Endodermal cell (in vitro differentiated cells): ENCODE measurements around the gene DCANP1. TPM values are rescaled to one million over a fixed set of nuclear protein-coding genes. Genes with fewer than 3 reads are reported as not detected.

Experiments used
- DNase-seq: peaks from one replicate; pipeline ENCODE4 v3.0.0-alpha.2; 2017
- H3K27ac ChIP-seq: 2 replicates; pipeline ENCODE4 v1.5.1; 2013; ENCODE audit warnings: mild to moderate bottlenecking, low read depth, low read length, moderate library complexity
- H3K27me3 ChIP-seq: 2 replicates; pipeline ENCODE4 v1.6.1; 2013; ENCODE audit warnings: mild to moderate bottlenecking, low read length, moderate library complexity; ENCODE audit not compliant: insufficient read depth, control insufficient read depth, poor library complexity, severe bottlenecking
- H3K36me3 ChIP-seq: 2 replicates; pipeline ENCODE4 v1.7.0; 2013; ENCODE audit warnings: mild to moderate bottlenecking, low read length, moderate library complexity; ENCODE audit not compliant: control insufficient read depth, insufficient read depth
- H3K4me1 ChIP-seq: one replicate; pipeline ENCODE4 v1.7.0; 2013; ENCODE audit warnings: low read length; ENCODE audit not compliant: control insufficient read depth, insufficient read depth
- H3K4me3 ChIP-seq: 2 replicates; pipeline ENCODE4 v1.5.1; 2013; ENCODE audit warnings: mild to moderate bottlenecking, low read length, moderate library complexity
- H3K9ac ChIP-seq: 2 replicates; pipeline ENCODE4 v1.6.1; 2013; ENCODE audit warnings: mild to moderate bottlenecking, low read length, moderate library complexity; ENCODE audit not compliant: poor library complexity, severe bottlenecking; ENCODE audit errors: extremely low read depth
- H3K9me3 ChIP-seq: 2 replicates; pipeline ENCODE4 v1.6.1; 2013; ENCODE audit warnings: mild to moderate bottlenecking, low read length, moderate library complexity; ENCODE audit not compliant: control insufficient read depth
- H3K27ac Mint-ChIP-seq: 2 replicates; pipeline ENCODE4 v1.8.0; 2020; ENCODE audit warnings: mixed read lengths
- H3K27me3 Mint-ChIP-seq: 2 replicates; pipeline ENCODE4 v1.8.0; 2021; ENCODE audit warnings: mild to moderate bottlenecking, mixed read lengths; ENCODE audit not compliant: insufficient read depth
- H3K36me3 Mint-ChIP-seq: 2 replicates; pipeline ENCODE4 v1.8.0; 2020; ENCODE audit warnings: low read depth, mixed read lengths
- H3K4me1 Mint-ChIP-seq: 2 replicates; pipeline ENCODE4 v1.8.0; 2020; ENCODE audit warnings: mixed read lengths
- H3K4me3 Mint-ChIP-seq: 2 replicates; pipeline ENCODE4 v1.8.0; 2020; ENCODE audit warnings: mild to moderate bottlenecking, moderate library complexity, mixed read lengths
- H3K9me3 Mint-ChIP-seq: 2 replicates; pipeline ENCODE4 v1.8.0; 2020; ENCODE audit warnings: mild to moderate bottlenecking, mixed read lengths
- CTCF ChIP-seq: fragments of 200-600 bp; sonication (generic); conservative IDR thresholded peaks from 2 replicates; pipeline ENCODE4 v1.5.0; 2021; ENCODE audit warnings: antibody characterized with exemption, mild to moderate bottlenecking
- WGBS, 2 experiments: methylation state at CpG; one replicate each; pipeline versions ENCODE4 v1.1.5 to v1.1.7; 2013; ENCODE audit warnings: missing lambda C conversion rate in 2 of 2, mixed read lengths in 1 of 2; ENCODE audit not compliant: insufficient coverage in 1 of 2, insufficient read length in 1 of 2; 5-methylcytosine and 5-hydroxymethylcytosine counted together
- total RNA-seq, 2 donors: library from RNA; stranded (reverse); fragmentation: NEBNext Ultra II Directional in 1 of 2; extraction: Animal tissue kit (Norgen Biotek cat#: 25700) in 1 of 2; gene quantifications; 2 replicates in 1 of 2; 3 replicates in 1 of 2; pipeline ENCODE4 v1.2.1, GENCODE V29; 2021

DCANP1 gene
- total RNA-seq, 2 donors from 2014 or later, result not detected

- 93 to 95% methylated on average over 3 of the region's 3 CpGs for WGBS, 2 experiments
- H3K27me3 Mint-ChIP-seq, result peaks cover 85% of the 10 kb centered on the region
- Histone ChIP-seq H3K9ac (no peak overlapping the region), H3K36me3 (no peaks in the 10 kb centered on the region), H3K27ac (no peak overlapping the region), H3K4me1 (no peaks in the 10 kb centered on the region), H3K9me3 (no peaks in the 10 kb centered on the region), H3K27me3 (peaks cover 56% of the 10 kb centered on the region), H3K4me3 (no peak overlapping the region)
- DNase-seq, result peak; percentile 13
- H3K27ac Mint-ChIP-seq, result no peak overlapping the region
- H3K4me1 Mint-ChIP-seq, result peaks cover 2% of the 10 kb centered on the region
- no peaks in the 10 kb centered on the region for H3K36me3 Mint-ChIP-seq
- H3K9me3 Mint-ChIP-seq, result no peaks in the 10 kb centered on the region
- no peak for TF ChIP-seq CTCF
- no peak overlapping the region for H3K4me3 Mint-ChIP-seq
Measured at GRCh38 chr5:135454946-135455345, 7.8 kb upstream of the DCANP1 start.

GRCh38 chr5:135453613-135454012 is 6.5 kb upstream of the DCANP1 start:
- Mint-ChIP-seq H3K4me1 (peaks cover 2% of the 10 kb centered on the region), H3K27me3 (peaks cover 83% of the 10 kb centered on the region), H3K36me3 (no peaks in the 10 kb centered on the region), H3K4me3 (no peak overlapping the region), H3K9me3 (no peaks in the 10 kb centered on the region), H3K27ac (no peak overlapping the region)
- TF ChIP-seq CTCF, result no peak
- no peaks in the 10 kb centered on the region for H3K9me3 ChIP-seq
- H3K9ac ChIP-seq, result no peak overlapping the region
- WGBS, 2 experiments, result 94 to 97% methylated on average over 4 of the region's 4 CpGs
- no peak overlapping the region for H3K27ac ChIP-seq
- no peak for DNase-seq
- H3K4me1 ChIP-seq, result peaks cover 1% of the 10 kb centered on the region
- peaks cover 46% of the 10 kb centered on the region for H3K27me3 ChIP-seq
- H3K36me3 ChIP-seq, result no peaks in the 10 kb centered on the region
- no peak overlapping the region for H3K4me3 ChIP-seq

- peaks cover 78% of the 10 kb centered on the region for H3K27me3 Mint-ChIP-seq
- H3K27ac ChIP-seq, result no peak within 1 kb of the TSS
- peaks cover 13% of the 10 kb centered on the region for H3K4me1 Mint-ChIP-seq
- no peak for TF ChIP-seq CTCF
- H3K27ac Mint-ChIP-seq, result no peak within 1 kb of the TSS
- no peak within 1 kb of the TSS for H3K4me3 ChIP-seq
- WGBS, 2 experiments, result 90 to 94% methylated on average over 8 to 10 of the region's 10 CpGs
- H3K36me3 ChIP-seq, result no peaks in the 10 kb centered on the region
- no peaks in the 10 kb centered on the region for H3K9me3 ChIP-seq
- no peaks in the 10 kb centered on the region for H3K9me3 Mint-ChIP-seq
- no peaks in the 10 kb centered on the region for H3K36me3 Mint-ChIP-seq
- H3K4me1 ChIP-seq, result peaks cover 9% of the 10 kb centered on the region
- H3K4me3 Mint-ChIP-seq, result no peak within 1 kb of the TSS
- H3K9ac ChIP-seq, result no peak within 1 kb of the TSS
- peaks cover 36% of the 10 kb centered on the region for H3K27me3 ChIP-seq
- peak; percentile 25 for DNase-seq
Measured at GRCh38 chr5:135452321-135453030, 5.3 kb upstream of the DCANP1 start, which contains the start of gene TIFAB. TSS of gene TIFAB (minus strand) at chr5:135452351. CDS start at chr5:135449939, 2,412 bp downstream.
